ENCODE results near the gene CSRP2. TPM values are rescaled to one million over a fixed set of nuclear protein-coding genes. Genes with fewer than 3 reads are reported as not detected.

CSRP2 gene
- total and polyA plus RNA-seq, 2 donors (not counting 1 experiment from before 2014, with no cell fraction given): 56.8 to 199 TPM

- Histone ChIP-seq H3K9me3 (ENCODE audit: control insufficient read depth, insufficient read depth, low read depth, low read length) (no peaks in the 10 kb centered on the region), H3K4me3 (replicated peaks in 1 of 4; ENCODE audit: control extremely low read depth in 1 of 4, insufficient read depth in 1 of 4, low read depth in 3 of 4, low read length in 4 of 4) (no peak overlapping the region), H4K20me1 (ENCODE audit: control insufficient read depth, extremely low read depth, insufficient read depth, low read length) (no peaks in the 10 kb centered on the region), H3K4me2 (ENCODE audit: extremely low read depth, insufficient read depth, low read length) (no peak overlapping the region), H3K4me1 (ENCODE audit: control insufficient read depth, extremely low read depth, insufficient read depth, low read length) (peaks cover 3% of the 10 kb centered on the region), H3K27me3 (ENCODE audit: control insufficient read depth, insufficient read depth, low read length) (no peaks in the 10 kb centered on the region), H3K9ac (ENCODE audit: insufficient read depth, low read length) (no peak overlapping the region), H3K27ac (ENCODE audit: insufficient read depth, low read length) (no peak overlapping the region), H3K79me2 (ENCODE audit: control insufficient read depth, insufficient read depth, low read length) (no peaks in the 10 kb centered on the region), H2AFZ (ENCODE audit: low read length) (no peak overlapping the region), H3K36me3 (ENCODE audit: control insufficient read depth, insufficient read depth, low read length) (no peaks in the 10 kb centered on the region)
- DNase-seq (ENCODE audit: low read depth in 2 of 2): no peak
- TF ChIP-seq CTCF (conservative IDR thresholded peaks at IDR 0.05 in 1 of 2, IDR thresholded peaks at IDR 0.05 in 1 of 2; ENCODE audit: low read depth in 1 of 2, low read length in 2 of 2) (no peak), EZH2 (IDR thresholded peaks at IDR 0.05; ENCODE audit: low read length, missing control alignments) (no peak)
Measured at GRCh38 chr12:76920172-76921099, 41.6 kb upstream of the CSRP2 start.

GRCh38 chr12:76919383-76920171 is 40.8 kb upstream of the CSRP2 start:
- H3K27ac ChIP-seq (ENCODE audit: insufficient read depth, low read length): no peak overlapping the region

More at GRCh38 chr12:76919383-76920171, 40.8 kb upstream of the CSRP2 start:
- Histone ChIP-seq H3K4me3 (replicated peaks in 1 of 4; ENCODE audit: control extremely low read depth in 1 of 4, insufficient read depth in 1 of 4, low read depth in 3 of 4, low read length in 4 of 4) (no peak overlapping the region), H3K4me2 (ENCODE audit: extremely low read depth, insufficient read depth, low read length) (no peak overlapping the region), H3K9me3 (ENCODE audit: control insufficient read depth, insufficient read depth, low read depth, low read length) (no peaks in the 10 kb centered on the region), H3K79me2 (ENCODE audit: control insufficient read depth, insufficient read depth, low read length) (no peaks in the 10 kb centered on the region), H3K4me1 (ENCODE audit: control insufficient read depth, extremely low read depth, insufficient read depth, low read length) (peaks cover 3% of the 10 kb centered on the region), H4K20me1 (ENCODE audit: control insufficient read depth, extremely low read depth, insufficient read depth, low read length) (no peaks in the 10 kb centered on the region), H3K27me3 (ENCODE audit: control insufficient read depth, insufficient read depth, low read length) (no peaks in the 10 kb centered on the region), H3K9ac (ENCODE audit: insufficient read depth, low read length) (no peak overlapping the region), H2AFZ (ENCODE audit: low read length) (no peak overlapping the region), H3K36me3 (ENCODE audit: control insufficient read depth, insufficient read depth, low read length) (no peaks in the 10 kb centered on the region)
- DNase-seq (ENCODE audit: low read depth in 2 of 2): no peak
- TF ChIP-seq EZH2 (IDR thresholded peaks at IDR 0.05; ENCODE audit: low read length, missing control alignments): no peak
- TF ChIP-seq CTCF (conservative IDR thresholded peaks at IDR 0.05 in 1 of 2, IDR thresholded peaks at IDR 0.05 in 1 of 2; ENCODE audit: low read depth in 1 of 2, low read length in 2 of 2): no peak

All from fibroblast of lung (primary cell).